22Rv1 (cell line): ENCODE results near the gene FBXL7.

Source experiments
- CTCF ChIP-seq: fragments of 450-650 bp; IDR thresholded peaks from 2 replicates; pipeline ENCODE4 v1.5.1; 2017; ENCODE audit warnings: mild to moderate bottlenecking
- ZFX ChIP-seq: fragments of 450-650 bp; IDR thresholded peaks from 2 replicates; pipeline ENCODE4 v1.6.1; 2017; ENCODE audit warnings: antibody characterized with exemption, borderline replicate concordance

GRCh38 chr5:15889001-15889400, 389.0 kb downstream of the FBXL7 start:
- TF ChIP-seq CTCF = no peak
- TF ChIP-seq ZFX = no peak
